DND-41 (cell line): Measurements from ENCODE around the gene FOLR3.
"Not testable (repeated sequence)": the region's sequence is repeated elsewhere in the genome, so short reads cannot be mapped to it uniquely, and the experiment has no call there.

Experiments
- CTCF ChIP-seq: IDR thresholded peaks from 2 replicates; pipeline ENCODE4 v1.5.1; 2012; ENCODE audit warnings: borderline replicate concordance, low read length, moderate library complexity, mild to moderate bottlenecking; ENCODE audit not compliant: poor library complexity, severe bottlenecking; ENCODE audit errors: extremely low read depth
- EZH2 ChIP-seq: IDR thresholded peaks from 3 replicates; pipeline ENCODE4 v1.6.1; 2012; ENCODE audit warnings: borderline replicate concordance, low read depth, mild to moderate bottlenecking, moderate library complexity, low read length, inconsistent platforms; ENCODE audit not compliant: severe bottlenecking

GRCh38 chr11:72180892-72181552 is 45.5 kb downstream of the FOLR3 start:
- TF ChIP-seq CTCF, EZH2: not testable (repeated sequence)
